HepG2 (cell line): Measurements from ENCODE around the gene CCDC57. TPM values are rescaled to one million over a fixed set of nuclear protein-coding genes. Genes with fewer than 3 reads are reported as not detected.

Experiments used
- CHD2 ChIP-seq: IDR thresholded peaks from 2 replicates; pipeline ENCODE4 v1.6.1; 2011; ENCODE audit warnings: low read depth, low read length, improper control_type of control experiment
- KLF12 ChIP-seq: sonication (generic); formaldehyde crosslinking; IDR thresholded peaks from 2 replicates; pipeline ENCODE4 v1.4.0; 2020; ENCODE audit warnings: missing genetic modification reagents, borderline replicate concordance
- KMT2A ChIP-seq: sonication (generic); formaldehyde crosslinking; IDR thresholded peaks from 2 replicates; pipeline ENCODE4 v1.4.0; 2020; ENCODE audit warnings: missing genetic modification reagents
- NONO ChIP-seq, 2 experiments: fragments of 450-650 bp in 1 of 2; sonication (generic) in 1 of 2; formaldehyde crosslinking in 1 of 2; IDR thresholded peaks in 1 of 2; conservative IDR thresholded peaks in 1 of 2; 2 replicates each; pipeline versions ENCODE4 v1.6.1 to v1.8.0; 2017 to 2022; ENCODE audit warnings: mild to moderate bottlenecking in 1 of 2, missing genetic modification reagents in 1 of 2, moderate library complexity in 1 of 2
- NR2F1 ChIP-seq, 2 experiments: fragments of 450-650 bp in 1 of 2; formaldehyde crosslinking in 1 of 2; IDR thresholded peaks; 2 replicates each; pipeline versions ENCODE4 v1.5.0 to v1.6.1; 2016 to 2020; ENCODE audit warnings: mild to moderate bottlenecking in 1 of 2, missing compliant biosample characterization in 1 of 2, missing genetic modification reagents in 1 of 2, moderate library complexity in 1 of 2
- NR2F6 ChIP-seq, 2 experiments: IDR thresholded peaks; 2 replicates each; pipeline ENCODE4 v1.6.1; 2016; ENCODE audit warnings: antibody characterized with exemption in 1 of 2, mild to moderate bottlenecking in 1 of 2
- TBL1XR1 ChIP-seq: fragments of 150-350 bp; IDR thresholded peaks from 2 replicates; pipeline ENCODE4 v1.6.1; 2014; ENCODE audit warnings: borderline replicate concordance, low read length; ENCODE audit not compliant: partially characterized antibody
- ZFP90 ChIP-seq: sonication (generic); formaldehyde crosslinking; IDR thresholded peaks from 2 replicates; pipeline ENCODE4 v1.8.0; 2022; ENCODE audit warnings: missing genetic modification reagents, mild to moderate bottlenecking, inconsistent platforms, borderline replicate concordance
- ZNF20 ChIP-seq: sonication (generic); formaldehyde crosslinking; IDR thresholded peaks from 2 replicates; pipeline ENCODE4 v1.4.0; 2020; ENCODE audit warnings: mild to moderate bottlenecking, moderate library complexity, missing genetic modification reagents
- ZNF577 ChIP-seq: sonication (generic); formaldehyde crosslinking; IDR thresholded peaks from 2 replicates; pipeline ENCODE4 v1.4.0; 2020; ENCODE audit warnings: mild to moderate bottlenecking, low read depth, missing genetic modification reagents, borderline replicate concordance
- ZNF629 ChIP-seq: sonication (generic); formaldehyde crosslinking; conservative IDR thresholded peaks from 2 replicates; pipeline ENCODE4 v1.5.0; 2020; ENCODE audit warnings: missing genetic modification reagents
- ZNF782 ChIP-seq: sonication (generic); formaldehyde crosslinking; IDR thresholded peaks from 2 replicates; pipeline ENCODE4 v1.4.0; 2020; ENCODE audit warnings: missing genetic modification reagents, mild to moderate bottlenecking, borderline replicate concordance
- ZNF878 ChIP-seq: sonication (generic); formaldehyde crosslinking; IDR thresholded peaks from 2 replicates; pipeline ENCODE4 v1.8.1; 2023; ENCODE audit warnings: mild to moderate bottlenecking, missing genetic modification reagents, moderate library complexity
- polyA plus RNA-seq, 8 experiments: library from polyadenylated mRNA; depleted of rRNA in 3 of 8; stranded (reverse) in 7 of 8; unstranded in 1 of 8; fragments of >200 nt; fragmentation: Illumina TruSeq in 4 of 8; extraction: Trizol in 4 of 8; gene quantifications; 2 replicates each; pipeline versions ENCODE4 v1.2.1 to v1.2.3, GENCODE V29; 2011 to 2016; ENCODE audit warnings: low read depth in 4 of 8, missing spikeins in 1 of 8, mixed read lengths in 1 of 8; ENCODE audit not compliant: insufficient read depth in 1 of 8
- total RNA-seq, 5 experiments: library from RNA; depleted of rRNA; stranded (reverse); fragments of >200 nt; fragmentation: Illumina TruSeq; extraction: Trizol; gene quantifications; 2 replicates each; pipeline ENCODE4 v1.2.3, GENCODE V29; 2016; ENCODE audit warnings: low read depth in 1 of 5
- TF ChIP-seq, protein P1 (sequence below), 2 experiments: sonication (generic) in 1 of 2; formaldehyde crosslinking in 1 of 2; IDR thresholded peaks; 2 replicates each; pipeline versions ENCODE4 v1.5.1 to v1.6.1; 2011 to 2020; ENCODE audit warnings: borderline replicate concordance in 1 of 2, low read depth in 1 of 2, low read length in 1 of 2, mild to moderate bottlenecking in 1 of 2, missing genetic modification reagents in 1 of 2, moderate library complexity in 1 of 2
- TF ChIP-seq, protein P2 (sequence below): sonication (generic); formaldehyde crosslinking; IDR thresholded peaks from 2 replicates; pipeline ENCODE4 v1.4.0; 2020; ENCODE audit warnings: mild to moderate bottlenecking, missing genetic modification reagents
- TF ChIP-seq, protein P3 (sequence below): sonication (generic); formaldehyde crosslinking; IDR thresholded peaks from 2 replicates; pipeline ENCODE4 v1.5.0; 2020; ENCODE audit warnings: mild to moderate bottlenecking, missing genetic modification reagents, moderate library complexity

CCDC57 gene
- total and polyA plus RNA-seq, 2 of the 13 experiments (the other 11 are each of a cell fraction or from before 2014, with no cell fraction given), result 59.3 to 59.9 TPM

DNA sequence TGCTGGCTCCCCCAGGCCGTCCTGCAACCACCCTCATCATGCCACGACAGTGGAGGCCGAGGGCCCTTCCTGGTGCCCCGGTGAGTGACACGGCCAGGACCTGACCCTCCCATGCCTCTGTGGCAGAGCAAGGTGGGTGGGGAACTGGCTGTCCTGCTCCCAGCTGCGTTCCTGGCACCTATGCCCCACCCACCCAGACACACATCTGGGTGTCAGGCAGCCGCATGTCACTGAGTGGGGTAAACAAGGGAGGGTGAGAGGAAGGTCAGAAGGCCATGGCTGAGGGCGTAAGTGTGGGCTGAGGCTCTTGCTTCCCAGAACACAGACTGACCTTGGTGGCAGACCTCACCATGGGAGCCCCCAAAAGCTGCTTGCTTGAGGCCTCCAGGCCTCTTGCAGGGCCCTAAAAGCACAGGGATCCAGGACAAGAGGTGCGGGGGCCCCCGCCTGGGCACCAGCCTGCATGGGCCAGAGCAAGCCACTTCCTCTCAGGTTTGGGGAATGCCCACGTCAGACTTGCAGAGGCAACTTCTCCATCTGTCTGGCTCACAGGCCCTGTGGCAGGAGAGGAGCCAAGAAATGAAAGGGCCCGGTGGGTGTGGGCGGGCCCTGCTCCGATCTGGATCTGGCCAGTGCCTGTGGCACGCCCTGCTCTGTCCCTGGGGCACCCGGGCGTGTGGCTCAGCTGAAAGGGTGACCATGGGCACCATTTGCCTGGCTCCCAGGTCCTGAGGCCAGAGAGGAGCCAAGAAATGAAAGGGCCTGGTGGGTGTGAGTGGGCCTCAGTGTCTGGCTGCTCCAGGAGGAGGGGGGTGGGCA is 3.9 kb upstream of the CCDC57 start (continued):
- TF ChIP-seq, protein P1, sequence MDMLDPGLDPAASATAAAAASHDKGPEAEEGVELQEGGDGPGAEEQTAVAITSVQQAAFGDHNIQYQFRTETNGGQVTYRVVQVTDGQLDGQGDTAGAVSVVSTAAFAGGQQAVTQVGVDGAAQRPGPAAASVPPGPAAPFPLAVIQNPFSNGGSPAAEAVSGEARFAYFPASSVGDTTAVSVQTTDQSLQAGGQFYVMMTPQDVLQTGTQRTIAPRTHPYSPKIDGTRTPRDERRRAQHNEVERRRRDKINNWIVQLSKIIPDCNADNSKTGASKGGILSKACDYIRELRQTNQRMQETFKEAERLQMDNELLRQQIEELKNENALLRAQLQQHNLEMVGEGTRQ (IDR thresholded peaks at IDR 0.05; ENCODE audit: low read depth, low read length), result no peak
- TF ChIP-seq, protein P1 (CRISPR knock-in tag; IDR thresholded peaks at IDR 0.05; ENCODE audit: borderline replicate concordance), result no peak
- TF ChIP-seq, protein P2, sequence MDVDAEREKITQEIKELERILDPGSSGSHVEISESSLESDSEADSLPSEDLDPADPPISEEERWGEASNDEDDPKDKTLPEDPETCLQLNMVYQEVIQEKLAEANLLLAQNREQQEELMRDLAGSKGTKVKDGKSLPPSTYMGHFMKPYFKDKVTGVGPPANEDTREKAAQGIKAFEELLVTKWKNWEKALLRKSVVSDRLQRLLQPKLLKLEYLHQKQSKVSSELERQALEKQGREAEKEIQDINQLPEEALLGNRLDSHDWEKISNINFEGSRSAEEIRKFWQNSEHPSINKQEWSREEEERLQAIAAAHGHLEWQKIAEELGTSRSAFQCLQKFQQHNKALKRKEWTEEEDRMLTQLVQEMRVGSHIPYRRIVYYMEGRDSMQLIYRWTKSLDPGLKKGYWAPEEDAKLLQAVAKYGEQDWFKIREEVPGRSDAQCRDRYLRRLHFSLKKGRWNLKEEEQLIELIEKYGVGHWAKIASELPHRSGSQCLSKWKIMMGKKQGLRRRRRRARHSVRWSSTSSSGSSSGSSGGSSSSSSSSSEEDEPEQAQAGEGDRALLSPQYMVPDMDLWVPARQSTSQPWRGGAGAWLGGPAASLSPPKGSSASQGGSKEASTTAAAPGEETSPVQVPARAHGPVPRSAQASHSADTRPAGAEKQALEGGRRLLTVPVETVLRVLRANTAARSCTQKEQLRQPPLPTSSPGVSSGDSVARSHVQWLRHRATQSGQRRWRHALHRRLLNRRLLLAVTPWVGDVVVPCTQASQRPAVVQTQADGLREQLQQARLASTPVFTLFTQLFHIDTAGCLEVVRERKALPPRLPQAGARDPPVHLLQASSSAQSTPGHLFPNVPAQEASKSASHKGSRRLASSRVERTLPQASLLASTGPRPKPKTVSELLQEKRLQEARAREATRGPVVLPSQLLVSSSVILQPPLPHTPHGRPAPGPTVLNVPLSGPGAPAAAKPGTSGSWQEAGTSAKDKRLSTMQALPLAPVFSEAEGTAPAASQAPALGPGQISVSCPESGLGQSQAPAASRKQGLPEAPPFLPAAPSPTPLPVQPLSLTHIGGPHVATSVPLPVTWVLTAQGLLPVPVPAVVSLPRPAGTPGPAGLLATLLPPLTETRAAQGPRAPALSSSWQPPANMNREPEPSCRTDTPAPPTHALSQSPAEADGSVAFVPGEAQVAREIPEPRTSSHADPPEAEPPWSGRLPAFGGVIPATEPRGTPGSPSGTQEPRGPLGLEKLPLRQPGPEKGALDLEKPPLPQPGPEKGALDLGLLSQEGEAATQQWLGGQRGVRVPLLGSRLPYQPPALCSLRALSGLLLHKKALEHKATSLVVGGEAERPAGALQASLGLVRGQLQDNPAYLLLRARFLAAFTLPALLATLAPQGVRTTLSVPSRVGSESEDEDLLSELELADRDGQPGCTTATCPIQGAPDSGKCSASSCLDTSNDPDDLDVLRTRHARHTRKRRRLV (CRISPR knock-in tag), result no peak
- TF ChIP-seq TBL1XR1 (no peak), NONO (IDR thresholded peaks at IDR 0.05) (no peak), NONO (CRISPR knock-in tag; conservative IDR thresholded peaks at IDR 0.05) (peak; percentile 73), ZNF782 (CRISPR knock-in tag) (no peak; the same call in 1 of the 2 replicates), ZNF577 (no peak), KMT2A (CRISPR knock-in tag) (no peak), ZNF878 (CRISPR knock-in tag) (no peak), KLF12 (CRISPR knock-in tag) (no peak), ZNF20 (no peak), NR2F6 (IDR thresholded peaks at IDR 0.05) (peak; percentile 88), NR2F6 (CRISPR knock-in tag; IDR thresholded peaks at IDR 0.05) (peak; percentile 97), NR2F1 (CRISPR knock-in tag; IDR thresholded peaks at IDR 0.05) (peak; percentile 84 to 97), ZNF629 (no peak), ZFP90 (CRISPR knock-in tag) (no peak), CHD2 (no peak)
- TF ChIP-seq, protein P3, sequence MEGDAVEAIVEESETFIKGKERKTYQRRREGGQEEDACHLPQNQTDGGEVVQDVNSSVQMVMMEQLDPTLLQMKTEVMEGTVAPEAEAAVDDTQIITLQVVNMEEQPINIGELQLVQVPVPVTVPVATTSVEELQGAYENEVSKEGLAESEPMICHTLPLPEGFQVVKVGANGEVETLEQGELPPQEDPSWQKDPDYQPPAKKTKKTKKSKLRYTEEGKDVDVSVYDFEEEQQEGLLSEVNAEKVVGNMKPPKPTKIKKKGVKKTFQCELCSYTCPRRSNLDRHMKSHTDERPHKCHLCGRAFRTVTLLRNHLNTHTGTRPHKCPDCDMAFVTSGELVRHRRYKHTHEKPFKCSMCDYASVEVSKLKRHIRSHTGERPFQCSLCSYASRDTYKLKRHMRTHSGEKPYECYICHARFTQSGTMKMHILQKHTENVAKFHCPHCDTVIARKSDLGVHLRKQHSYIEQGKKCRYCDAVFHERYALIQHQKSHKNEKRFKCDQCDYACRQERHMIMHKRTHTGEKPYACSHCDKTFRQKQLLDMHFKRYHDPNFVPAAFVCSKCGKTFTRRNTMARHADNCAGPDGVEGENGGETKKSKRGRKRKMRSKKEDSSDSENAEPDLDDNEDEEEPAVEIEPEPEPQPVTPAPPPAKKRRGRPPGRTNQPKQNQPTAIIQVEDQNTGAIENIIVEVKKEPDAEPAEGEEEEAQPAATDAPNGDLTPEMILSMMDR, result no peak
